Memory B cell (primary cell): Measurements from ENCODE around the gene KCNJ6.

Source experiments
- ATAC-seq: fragments of 150-1000 bp; cut with Tn5 transposase; 2 replicates; pipeline ENCODE4 v1.10.0; 2021; ENCODE audit warnings: low read depth, mild to moderate bottlenecking, moderate library complexity
- DNase-seq, 2 donors: peaks; one replicate each; pipeline ENCODE4 v3.0.0; 2022; ENCODE audit warnings: low spot score in 2 of 2
- H3K27ac Mint-ChIP-seq: one replicate; pipeline ENCODE4 v1.8.0; 2022; ENCODE audit warnings: mild to moderate bottlenecking, moderate library complexity, mixed read lengths
- H3K27me3 Mint-ChIP-seq: one replicate; pipeline ENCODE4 v1.8.0; 2022; ENCODE audit warnings: mixed read lengths
- H3K36me3 Mint-ChIP-seq: one replicate; pipeline ENCODE4 v1.8.0; 2022; ENCODE audit warnings: mild to moderate bottlenecking, mixed read lengths
- H3K4me1 Mint-ChIP-seq: one replicate; pipeline ENCODE4 v1.8.0; 2022; ENCODE audit warnings: mixed read lengths
- H3K4me3 Mint-ChIP-seq: one replicate; pipeline ENCODE4 v1.8.0; 2022; ENCODE audit warnings: mild to moderate bottlenecking, moderate library complexity, mixed read lengths
- H3K9me3 Mint-ChIP-seq: one replicate; pipeline ENCODE4 v1.8.0; 2022; ENCODE audit warnings: mixed read lengths

The KCNJ6 gene

DNA sequence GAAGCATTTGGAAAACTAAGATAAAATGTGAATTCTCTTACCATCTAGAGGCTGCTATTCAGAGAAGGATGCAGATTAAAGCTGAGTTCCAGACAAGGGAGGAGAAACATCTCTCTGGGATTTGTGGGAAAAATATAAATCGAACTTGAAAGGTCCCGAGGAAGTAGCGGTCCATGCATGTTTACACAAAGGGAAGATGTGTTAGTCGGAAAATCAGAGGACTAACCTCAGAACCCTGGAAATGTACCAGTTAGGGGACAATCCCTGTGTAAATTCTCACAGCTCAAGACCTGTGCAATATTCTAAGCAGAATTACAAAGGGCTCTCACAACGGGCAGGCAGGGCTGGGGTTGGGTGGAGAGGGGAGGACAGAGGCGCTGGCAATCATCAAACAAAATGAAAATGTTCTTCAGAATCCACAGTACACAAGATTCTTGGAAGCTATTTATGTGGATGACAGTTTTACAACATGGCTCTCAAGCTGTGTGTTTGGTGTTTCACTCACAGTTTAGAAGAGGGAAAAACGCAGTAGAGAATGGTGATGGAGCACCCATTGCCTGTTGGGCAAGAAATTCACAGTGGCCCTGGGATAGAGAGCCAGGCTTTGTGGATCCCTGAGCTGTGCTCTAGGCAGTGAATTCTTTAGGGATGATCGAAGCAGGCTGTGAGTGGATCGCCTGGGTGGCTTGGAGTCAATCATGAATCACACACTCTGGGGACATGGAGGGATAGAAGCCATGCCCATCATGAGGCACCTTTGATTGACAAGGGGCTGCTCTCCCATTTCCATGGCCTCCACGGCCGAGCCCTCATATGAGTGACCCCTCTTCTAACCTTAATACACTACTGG is 47.6 kb downstream of the KCNJ6 start:
- peaks cover 1% of the 10 kb centered on the region for H3K27me3 Mint-ChIP-seq
- ATAC-seq (no peak), DNase-seq (no peak)
- no peaks in the 10 kb centered on the region for H3K4me1 Mint-ChIP-seq
- no peaks in the 10 kb centered on the region for H3K9me3 Mint-ChIP-seq
- H3K27ac Mint-ChIP-seq, result no peak overlapping the region
- H3K36me3 Mint-ChIP-seq, result no peaks in the 10 kb centered on the region
- H3K4me3 Mint-ChIP-seq, result no peak overlapping the region

DNA sequence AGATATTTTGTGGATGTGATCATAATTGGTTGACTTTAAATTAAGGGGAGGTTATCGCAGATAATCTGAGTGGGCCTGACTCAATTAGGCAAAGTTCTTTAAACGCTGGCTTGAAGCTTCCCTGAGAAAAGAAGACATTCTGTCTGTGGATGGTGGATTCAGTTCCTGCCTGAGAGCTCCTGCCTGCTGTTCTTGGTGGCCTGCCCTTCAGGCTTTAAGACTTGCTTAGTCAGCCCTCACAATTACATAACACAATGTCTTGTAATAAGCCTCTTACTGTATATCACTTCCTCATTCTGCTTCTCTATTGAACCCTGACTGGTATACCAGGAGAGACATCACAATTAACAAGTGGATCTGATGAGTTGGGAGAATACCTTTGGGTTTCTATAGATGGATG is 50.2 kb downstream of the KCNJ6 start:
- peaks cover 1% of the 10 kb centered on the region for H3K27me3 Mint-ChIP-seq
- no peak for ATAC-seq
- H3K4me3 Mint-ChIP-seq, result no peak overlapping the region
- H3K36me3 Mint-ChIP-seq, result no peaks in the 10 kb centered on the region
- peaks cover 3% of the 10 kb centered on the region for H3K4me1 Mint-ChIP-seq
- H3K9me3 Mint-ChIP-seq, result no peaks in the 10 kb centered on the region
- H3K27ac Mint-ChIP-seq, result no peak overlapping the region
- DNase-seq, result no peak

DNA sequence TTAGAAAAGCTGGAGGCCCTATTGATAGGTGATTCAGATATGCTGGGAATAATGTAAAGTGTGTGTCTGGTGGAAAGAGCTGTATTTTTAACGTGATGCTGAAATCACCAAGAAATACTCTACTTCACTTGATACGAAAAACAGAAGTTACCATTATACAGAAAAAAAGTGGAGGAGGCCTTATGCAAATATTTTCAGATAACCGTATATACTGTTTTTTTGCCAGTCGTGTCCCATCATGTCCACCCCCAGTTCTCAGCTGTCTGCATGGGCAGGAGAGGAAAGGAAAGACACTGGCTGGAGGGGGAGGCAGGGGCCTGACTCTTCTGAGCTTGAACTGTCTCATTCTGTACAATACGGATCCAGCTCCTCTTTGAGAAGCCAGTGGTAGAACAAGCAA is 51.1 kb downstream of the KCNJ6 start:
- ATAC-seq (no peak), DNase-seq (no peak)
- H3K4me3 Mint-ChIP-seq, result no peak overlapping the region
- no peaks in the 10 kb centered on the region for H3K36me3 Mint-ChIP-seq
- peaks cover 3% of the 10 kb centered on the region for H3K4me1 Mint-ChIP-seq
- H3K27ac Mint-ChIP-seq, result no peak overlapping the region
- H3K27me3 Mint-ChIP-seq, result peaks cover 1% of the 10 kb centered on the region
- no peaks in the 10 kb centered on the region for H3K9me3 Mint-ChIP-seq

DNA sequence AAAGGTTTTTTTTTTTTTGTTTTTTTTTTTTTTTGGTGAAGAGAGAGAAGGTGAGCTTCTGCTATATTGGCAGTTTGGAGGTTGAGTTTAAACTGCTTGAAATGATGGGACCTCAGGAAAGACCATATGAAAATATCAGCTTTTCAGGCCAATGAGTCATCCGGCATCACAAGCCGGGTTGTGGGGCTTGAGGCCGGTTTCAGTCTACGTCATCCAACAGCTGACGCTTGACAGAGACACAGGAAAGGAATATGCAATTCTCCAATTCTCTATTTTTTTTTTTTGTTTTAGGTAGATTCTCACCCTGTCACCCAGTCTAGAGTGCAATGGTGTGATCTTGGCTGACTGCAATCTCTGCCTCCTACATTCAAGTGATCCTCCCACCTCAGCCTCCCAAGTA is 52.4 kb downstream of the KCNJ6 start:
- Mint-ChIP-seq H3K27me3 (peaks cover 1% of the 10 kb centered on the region), H3K27ac (no peak overlapping the region), H3K36me3 (no peaks in the 10 kb centered on the region), H3K4me1 (peaks cover 3% of the 10 kb centered on the region), H3K9me3 (no peaks in the 10 kb centered on the region), H3K4me3 (no peak overlapping the region)
- ATAC-seq (no peak), DNase-seq (no peak)

DNA sequence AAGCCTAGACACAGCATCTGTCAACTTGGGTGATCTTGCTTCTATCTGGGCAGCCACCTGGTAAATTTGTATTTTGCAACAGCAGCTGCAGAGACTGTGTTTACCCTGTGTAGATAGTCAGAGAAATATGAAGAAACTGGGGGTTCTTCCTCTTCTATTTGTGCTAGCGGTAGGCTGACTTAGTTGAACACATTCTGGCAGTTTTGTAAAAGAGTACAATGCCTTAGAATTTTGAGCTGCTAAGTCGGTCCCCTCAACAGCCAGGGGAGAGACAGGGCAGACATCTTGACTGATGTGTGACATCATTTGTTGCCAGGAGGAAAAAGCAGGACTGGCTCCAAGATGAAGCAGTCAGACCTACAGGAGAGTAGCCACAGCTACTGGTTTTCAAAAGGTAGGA is 53.7 kb downstream of the KCNJ6 start:
- peaks cover 3% of the 10 kb centered on the region for H3K4me1 Mint-ChIP-seq
- peaks cover under 1% of the 10 kb centered on the region for H3K27me3 Mint-ChIP-seq
- peaks cover 3% of the 10 kb centered on the region for H3K9me3 Mint-ChIP-seq
- DNase-seq (no peak), ATAC-seq (peak; percentile 43)
- no peaks in the 10 kb centered on the region for H3K36me3 Mint-ChIP-seq
- no peak overlapping the region for H3K27ac Mint-ChIP-seq
- H3K4me3 Mint-ChIP-seq, result no peak overlapping the region

DNA sequence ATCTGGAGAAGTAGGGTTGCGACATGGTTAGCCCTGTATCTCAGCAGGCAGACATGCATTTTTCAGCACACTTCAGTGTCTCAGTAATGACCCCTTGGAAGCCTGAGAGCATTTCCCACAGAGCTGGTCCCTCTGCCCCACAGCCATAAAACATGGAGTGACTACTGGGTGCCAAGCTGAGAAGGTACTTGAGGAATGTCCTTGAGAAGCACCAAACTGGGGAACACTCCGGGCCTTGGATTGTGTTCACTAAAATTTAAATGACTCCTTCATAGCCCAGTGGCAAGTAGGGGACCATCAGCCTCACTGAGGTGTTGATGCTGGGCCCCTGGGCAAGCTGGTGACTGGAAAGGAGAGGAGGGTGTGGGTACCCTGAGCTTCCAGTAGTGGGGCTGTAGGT is 54.7 kb downstream of the KCNJ6 start:
- Mint-ChIP-seq H3K27ac (no peak overlapping the region), H3K36me3 (no peaks in the 10 kb centered on the region), H3K27me3 (no peaks in the 10 kb centered on the region), H3K9me3 (peaks cover 3% of the 10 kb centered on the region), H3K4me1 (peaks cover 3% of the 10 kb centered on the region), H3K4me3 (no peak overlapping the region)
- DNase-seq (no peak), ATAC-seq (no peak)

DNA sequence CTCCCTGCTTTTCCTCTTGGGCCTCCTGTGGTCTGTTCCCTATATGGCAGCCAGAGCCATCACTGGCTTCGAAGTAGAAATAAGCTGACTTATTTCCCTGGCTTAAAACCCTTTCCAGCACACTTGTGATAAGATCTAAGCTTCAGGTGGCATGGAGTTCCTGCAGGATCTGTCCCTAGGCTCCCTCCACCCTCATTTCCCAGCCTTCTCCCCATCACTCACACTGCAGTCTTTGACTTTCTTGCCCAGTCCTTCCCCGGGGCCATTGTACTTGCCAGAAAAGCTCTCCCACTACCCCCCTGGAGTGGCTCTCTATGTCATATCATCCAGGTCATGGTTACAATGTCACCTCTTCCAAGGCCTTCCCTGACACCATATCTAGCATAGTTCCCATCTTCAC is 55.8 kb downstream of the KCNJ6 start:
- no peak overlapping the region for H3K27ac Mint-ChIP-seq
- H3K9me3 Mint-ChIP-seq, result peaks cover 3% of the 10 kb centered on the region
- ATAC-seq, result no peak
- H3K4me1 Mint-ChIP-seq, result peaks cover 3% of the 10 kb centered on the region
- DNase-seq, result no peak
- H3K27me3 Mint-ChIP-seq, result peaks cover 2% of the 10 kb centered on the region
- H3K36me3 Mint-ChIP-seq, result no peaks in the 10 kb centered on the region
- no peak overlapping the region for H3K4me3 Mint-ChIP-seq

DNA sequence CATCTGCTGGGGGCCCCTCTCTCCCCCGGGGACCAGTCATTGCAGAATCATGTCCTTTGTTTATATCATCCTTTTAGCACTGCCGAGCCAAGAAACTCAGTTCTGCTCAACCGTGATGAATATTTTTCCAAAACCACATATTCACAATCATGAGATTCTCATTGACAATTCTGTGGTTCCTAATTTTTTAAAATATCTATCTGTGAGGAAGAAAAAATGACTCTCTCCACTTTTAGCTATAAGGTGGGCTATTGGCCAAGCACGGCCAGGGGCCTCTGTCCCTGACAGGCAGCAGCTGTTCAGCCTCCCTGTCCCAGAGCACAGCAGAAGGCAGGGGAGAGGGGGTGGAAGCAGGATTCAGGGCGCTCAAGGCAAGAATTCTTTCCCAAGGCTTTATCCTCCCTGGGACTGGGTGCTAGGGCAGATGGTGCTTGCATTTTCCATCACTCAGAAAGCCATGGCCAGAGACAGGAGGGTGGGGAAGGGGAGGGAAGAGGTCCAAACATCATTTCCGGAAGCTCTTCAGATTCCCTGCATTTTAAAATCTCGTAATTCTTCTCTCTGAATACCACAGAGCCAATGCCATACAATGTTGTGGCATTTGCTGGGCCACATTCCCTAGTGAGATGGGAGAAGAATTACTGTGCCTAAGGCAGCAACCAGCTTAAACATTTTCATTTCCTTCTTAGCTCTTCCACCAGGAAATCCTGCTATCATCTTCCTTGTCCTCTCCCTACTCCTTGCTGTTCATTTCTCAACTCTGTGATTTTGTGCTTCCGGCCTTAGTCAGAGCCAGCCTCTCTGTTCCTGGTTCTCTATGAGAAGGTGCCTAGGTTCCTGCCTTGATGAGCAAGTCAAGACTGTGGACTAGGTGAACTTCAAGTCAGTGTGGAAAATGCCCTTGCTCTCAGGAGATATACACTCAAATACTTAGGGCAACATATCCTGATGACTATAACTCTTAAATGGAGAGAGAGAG is 60.3 kb downstream of the KCNJ6 start:
- Mint-ChIP-seq H3K9me3 (peaks cover 20% of the 10 kb centered on the region), H3K27me3 (peaks cover 4% of the 10 kb centered on the region), H3K27ac (no peak overlapping the region), H3K36me3 (no peaks in the 10 kb centered on the region), H3K4me1 (no peaks in the 10 kb centered on the region), H3K4me3 (no peak overlapping the region)
- DNase-seq, result no peak
- no peak for ATAC-seq

DNA sequence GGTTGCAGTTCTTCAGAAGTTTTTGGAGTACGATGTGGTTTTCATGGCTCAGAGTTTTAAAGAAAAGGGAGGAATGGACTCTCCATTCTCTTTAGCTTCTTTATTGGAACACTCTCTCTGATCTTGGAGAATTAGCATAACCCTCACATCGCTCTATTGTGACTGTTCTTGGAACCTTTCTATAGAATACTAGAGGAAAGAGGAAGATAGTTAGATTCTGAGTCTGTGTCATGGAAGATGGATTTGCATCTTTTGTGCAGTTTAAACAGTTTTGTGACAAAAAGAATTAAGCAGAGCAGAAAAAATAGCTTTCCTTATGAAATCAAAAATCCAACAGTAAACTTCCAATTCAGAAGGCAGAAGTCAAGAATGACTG is 61.0 kb downstream of the KCNJ6 start:
- DNase-seq (no peak), ATAC-seq (no peak)
- Mint-ChIP-seq H3K36me3 (no peaks in the 10 kb centered on the region), H3K27me3 (peaks cover 4% of the 10 kb centered on the region), H3K4me3 (no peak overlapping the region), H3K4me1 (no peaks in the 10 kb centered on the region), H3K9me3 (peaks cover 20% of the 10 kb centered on the region), H3K27ac (no peak overlapping the region)

DNA sequence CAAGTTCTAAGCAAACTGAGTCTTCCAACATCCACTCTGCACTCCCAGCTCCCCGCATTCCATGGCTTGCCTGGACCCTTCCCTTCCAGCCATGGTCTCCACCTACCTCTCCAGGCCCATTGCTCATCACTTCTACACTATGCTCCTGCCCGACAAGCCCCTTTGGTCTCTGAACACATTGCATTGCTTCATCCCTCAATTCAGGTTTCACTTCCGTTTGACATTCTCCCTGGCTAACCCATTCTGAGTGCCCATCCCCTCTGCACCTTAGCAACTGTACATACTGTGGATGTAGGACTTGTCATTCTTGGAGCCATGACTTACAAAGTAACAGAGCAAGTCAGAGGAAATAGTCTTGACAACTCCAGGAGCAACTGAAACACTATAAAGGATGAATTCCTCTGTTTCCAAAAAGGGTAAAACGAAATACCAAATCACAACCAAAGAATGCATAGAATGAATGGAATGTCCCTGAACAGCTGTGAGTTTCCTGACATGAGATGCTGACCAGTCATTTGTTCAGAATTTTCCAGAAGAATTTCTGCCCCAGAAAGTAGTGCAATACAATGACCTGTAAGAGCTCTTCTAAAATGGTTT is 66.7 kb downstream of the KCNJ6 start:
- ATAC-seq (no peak), DNase-seq (no peak)
- peaks cover 12% of the 10 kb centered on the region for H3K27me3 Mint-ChIP-seq
- H3K9me3 Mint-ChIP-seq, result peaks cover 20% of the 10 kb centered on the region
- H3K4me3 Mint-ChIP-seq, result no peak overlapping the region
- no peak overlapping the region for H3K27ac Mint-ChIP-seq
- H3K4me1 Mint-ChIP-seq, result no peaks in the 10 kb centered on the region
- peaks cover 2% of the 10 kb centered on the region for H3K36me3 Mint-ChIP-seq

DNA sequence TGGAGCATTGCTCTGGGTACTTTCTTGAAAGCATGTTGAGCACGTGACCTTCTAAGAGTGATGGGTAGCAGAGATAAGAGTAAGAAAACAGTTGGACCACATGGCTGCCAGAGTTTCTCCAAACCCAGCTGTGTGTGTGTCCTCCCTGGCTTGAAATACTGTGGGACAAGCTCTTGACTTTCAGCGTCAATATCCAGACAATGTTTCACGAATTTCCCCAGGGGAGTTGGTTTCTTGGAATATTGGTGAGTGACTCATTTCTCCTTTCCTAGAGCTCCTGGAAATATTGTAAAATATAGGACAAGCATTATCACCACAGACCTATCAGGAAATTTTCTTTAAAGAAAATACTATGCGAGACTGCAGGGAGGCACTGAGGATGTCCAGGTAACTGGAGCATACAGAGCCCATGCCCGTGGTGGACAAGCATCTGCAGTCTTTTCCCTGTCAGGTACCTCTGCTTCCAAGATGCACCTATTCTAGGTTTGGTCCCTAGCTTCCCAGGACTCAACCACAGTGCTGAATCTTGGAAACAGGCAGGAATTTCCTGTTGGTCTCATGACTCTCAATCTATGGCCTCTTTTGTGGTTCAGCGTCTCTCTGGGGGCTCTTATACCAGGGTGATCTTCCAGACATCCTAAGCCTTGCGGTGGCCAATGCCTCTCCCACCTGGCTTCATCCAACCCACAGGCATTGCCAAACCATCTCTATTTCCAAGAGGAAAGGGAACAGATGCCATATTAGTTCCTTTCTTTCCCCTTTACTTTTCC is 67.4 kb downstream of the KCNJ6 start:
- no peak for DNase-seq
- peaks cover 16% of the 10 kb centered on the region for H3K9me3 Mint-ChIP-seq
- no peak overlapping the region for H3K27ac Mint-ChIP-seq
- peaks cover 2% of the 10 kb centered on the region for H3K36me3 Mint-ChIP-seq
- no peaks in the 10 kb centered on the region for H3K4me1 Mint-ChIP-seq
- H3K4me3 Mint-ChIP-seq, result no peak overlapping the region
- ATAC-seq, result no peak
- peaks cover 12% of the 10 kb centered on the region for H3K27me3 Mint-ChIP-seq

DNA sequence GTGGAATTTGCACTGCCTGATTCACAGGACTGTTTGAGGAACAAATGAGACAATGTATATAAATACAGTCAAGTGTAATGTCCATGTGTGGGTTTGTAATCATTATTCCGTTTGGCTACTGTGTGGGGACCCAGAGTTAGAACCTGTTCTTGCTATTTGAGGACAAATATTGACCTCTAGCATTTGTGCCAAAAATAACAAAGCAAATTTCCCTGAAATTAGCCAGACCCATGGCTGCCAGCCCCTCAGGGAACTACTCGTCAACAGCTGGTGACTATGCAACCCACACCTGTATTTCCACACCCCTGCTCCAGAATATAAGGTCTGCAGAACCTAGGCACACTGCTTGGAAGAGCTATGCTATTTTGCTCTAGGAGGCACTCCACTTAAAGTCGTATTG is 70.7 kb downstream of the KCNJ6 start:
- peaks cover 2% of the 10 kb centered on the region for H3K36me3 Mint-ChIP-seq
- H3K27me3 Mint-ChIP-seq, result peaks cover 12% of the 10 kb centered on the region
- no peak overlapping the region for H3K4me3 Mint-ChIP-seq
- no peak overlapping the region for H3K27ac Mint-ChIP-seq
- H3K4me1 Mint-ChIP-seq, result no peaks in the 10 kb centered on the region
- ATAC-seq, result no peak
- peaks cover 9% of the 10 kb centered on the region for H3K9me3 Mint-ChIP-seq
- no peak for DNase-seq

DNA sequence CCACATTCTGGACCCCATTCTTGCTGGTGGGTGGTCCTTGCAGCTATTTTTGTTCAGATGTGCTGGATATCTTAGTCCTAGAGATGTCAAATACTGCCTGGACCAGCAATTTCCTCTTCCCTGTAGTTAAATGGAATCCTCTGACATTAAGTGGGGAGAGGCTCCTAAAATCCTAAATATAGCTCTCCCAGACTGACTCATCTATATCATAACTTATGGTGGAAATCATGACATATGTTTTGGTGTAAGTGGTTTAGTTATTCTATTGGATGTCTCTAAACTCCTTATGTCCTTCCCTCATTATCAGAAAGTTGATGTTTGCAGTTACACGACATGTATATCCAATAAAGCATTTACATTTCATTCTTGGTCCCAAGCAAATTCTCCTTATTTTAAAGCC is 73.1 kb downstream of the KCNJ6 start:
- Mint-ChIP-seq H3K4me1 (no peaks in the 10 kb centered on the region), H3K27ac (no peak overlapping the region), H3K4me3 (no peak overlapping the region), H3K27me3 (peaks cover 9% of the 10 kb centered on the region), H3K9me3 (peaks cover 7% of the 10 kb centered on the region), H3K36me3 (peaks cover 2% of the 10 kb centered on the region)
- ATAC-seq (no peak), DNase-seq (no peak)
